ENCODE measurements around the gene FAM227A.
A peak's percentile ranks its signal among the peaks of the same experiment; 100 is the strongest.

Gene FAM227A

GRCh38 chr22:38697425-38698089 lies 41.4 kb upstream of the FAM227A start (continued):
- 0 out of 2 replicates have a peak, but pooled peaks have one; percentile 16 for TF ChIP-seq ZBTB6 (tag by site-specific recombination; IDR thresholded peaks at IDR 0.05)
- no peak for TF ChIP-seq ZNF768 (tag by site-specific recombination; IDR thresholded peaks at IDR 0.05)
- TF ChIP-seq ZNF555 (tag by site-specific recombination; conservative IDR thresholded peaks at IDR 0.05) = no peak

GRCh38 chr22:38696606-38697424 lies 40.6 kb upstream of the FAM227A start:
- H3K4me3 ChIP-seq (ENCODE audit: low read depth, low read length) = peak overlapping the region; percentile 4; the same call in 1 of the 2 replicates
- H3K9me3 ChIP-seq (ENCODE audit: control insufficient read depth, insufficient read depth, low read depth, low read length) = no peaks in the 10 kb centered on the region
- H3K4me1 ChIP-seq (ENCODE audit: control insufficient read depth, insufficient read depth, low read length) = peaks cover 3% of the 10 kb centered on the region; the same call in 1 of the 2 replicates
- no peak for TF ChIP-seq ZNF645 (tag by site-specific recombination; IDR thresholded peaks at IDR 0.05)
- peak; percentile 89 for TF ChIP-seq PRDM1 (tag by site-specific recombination; IDR thresholded peaks at IDR 0.05)
- no peak for TF ChIP-seq ZNF792 (tag by site-specific recombination; IDR thresholded peaks at IDR 0.05)
- TF ChIP-seq ZBTB17 (tag by site-specific recombination; IDR thresholded peaks at IDR 0.05) = peak; percentile 74
- no peak for TF ChIP-seq ZNF830 (tag by site-specific recombination; IDR thresholded peaks at IDR 0.05; ENCODE audit: low read depth)
- TF ChIP-seq ZNF362 (tag by site-specific recombination; IDR thresholded peaks at IDR 0.05) = no peak
- no peak for TF ChIP-seq ZNF239 (tag by site-specific recombination; IDR thresholded peaks at IDR 0.05)
- no peak for TF ChIP-seq ZIC2 (tag by site-specific recombination; IDR thresholded peaks at IDR 0.05)
- no peak for TF ChIP-seq EGR2 (tag by site-specific recombination; IDR thresholded peaks at IDR 0.05; ENCODE audit: low read depth)
- 0 out of 2 replicates have a peak, but pooled peaks have one; percentile 32 for TF ChIP-seq SP7 (tag by site-specific recombination; IDR thresholded peaks at IDR 0.05)
- TF ChIP-seq ZNF600 (tag by site-specific recombination; IDR thresholded peaks at IDR 0.05) = no peak
- no peak for TF ChIP-seq ZNF19 (tag by site-specific recombination; IDR thresholded peaks at IDR 0.05; ENCODE audit: low read depth)
- peak overlapping the region; percentile 55 for H3K27ac ChIP-seq (ENCODE audit: extremely low read depth, low read depth, low read length)
- H3K36me3 ChIP-seq (ENCODE audit: control insufficient read depth in 2 of 2, insufficient read depth in 1 of 2, low read length in 2 of 2) = peaks cover 4 to 49% of the 10 kb centered on the region in 2 experiments
- POLR2A ChIA-PET = interaction anchor here (1.9 to 8.0 kb wide), 2 partner anchors 9 to 14 kb away, joined by 12 to 60 read pairs; partner anchors contain the start of genes GTPBP1 and TOMM22
- CTCF ChIA-PET = interaction anchor here (1.3 to 1.6 kb wide), 4 partner anchors 15 to 645 kb away, joined by 4 to 8 read pairs (median 5); partner anchors contain the start of gene TOMM22

GRCh38 chr22:38694940-38695339 lies 38.7 kb upstream of the FAM227A start:
- ChIA-PET CTCF (interaction anchor here (0.6 to 4.9 kb wide), 2 partner anchors 13 to 979 kb away, joined by 3 to 31 read pairs; partner anchors contain the start of gene TOMM22), POLR2A (interaction anchor here (0.7 to 8.0 kb wide), 3 partner anchors 13 to 249 kb away, joined by 8 to 60 read pairs (median 9); partner anchors contain the start of gene TOMM22)
- TF ChIP-seq ZNF837 (tag by site-specific recombination; IDR thresholded peaks at IDR 0.05) (no peak), ZSCAN30 (tag by site-specific recombination; IDR thresholded peaks at IDR 0.05) (no peak), ZNF571 (tag by site-specific recombination; IDR thresholded peaks at IDR 0.05) (no peak)
- peaks cover 21 to 66% of the 10 kb centered on the region in 2 experiments for H3K36me3 ChIP-seq (ENCODE audit: control insufficient read depth in 2 of 2, insufficient read depth in 1 of 2, low read length in 2 of 2)
- H3K4me3 ChIP-seq (ENCODE audit: low read depth, low read length) = no peak overlapping the region
- peaks cover 3% of the 10 kb centered on the region; the same call in 1 of the 2 replicates for H3K4me1 ChIP-seq (ENCODE audit: control insufficient read depth, insufficient read depth, low read length)
- H3K27ac ChIP-seq (ENCODE audit: extremely low read depth, low read depth, low read length) = no peak overlapping the region
- H3K9me3 ChIP-seq (ENCODE audit: control insufficient read depth, insufficient read depth, low read depth, low read length) = no peaks in the 10 kb centered on the region

Data from HEK293 (cell line).